ENCODE data around the gene KCNQ1OT1. TPM values are rescaled to one million over a fixed set of nuclear protein-coding genes. Genes with fewer than 3 reads are reported as not detected.

KCNQ1OT1 gene
- total RNA-seq, 1 donor from 2014 or later: 2.3 TPM

DNA sequence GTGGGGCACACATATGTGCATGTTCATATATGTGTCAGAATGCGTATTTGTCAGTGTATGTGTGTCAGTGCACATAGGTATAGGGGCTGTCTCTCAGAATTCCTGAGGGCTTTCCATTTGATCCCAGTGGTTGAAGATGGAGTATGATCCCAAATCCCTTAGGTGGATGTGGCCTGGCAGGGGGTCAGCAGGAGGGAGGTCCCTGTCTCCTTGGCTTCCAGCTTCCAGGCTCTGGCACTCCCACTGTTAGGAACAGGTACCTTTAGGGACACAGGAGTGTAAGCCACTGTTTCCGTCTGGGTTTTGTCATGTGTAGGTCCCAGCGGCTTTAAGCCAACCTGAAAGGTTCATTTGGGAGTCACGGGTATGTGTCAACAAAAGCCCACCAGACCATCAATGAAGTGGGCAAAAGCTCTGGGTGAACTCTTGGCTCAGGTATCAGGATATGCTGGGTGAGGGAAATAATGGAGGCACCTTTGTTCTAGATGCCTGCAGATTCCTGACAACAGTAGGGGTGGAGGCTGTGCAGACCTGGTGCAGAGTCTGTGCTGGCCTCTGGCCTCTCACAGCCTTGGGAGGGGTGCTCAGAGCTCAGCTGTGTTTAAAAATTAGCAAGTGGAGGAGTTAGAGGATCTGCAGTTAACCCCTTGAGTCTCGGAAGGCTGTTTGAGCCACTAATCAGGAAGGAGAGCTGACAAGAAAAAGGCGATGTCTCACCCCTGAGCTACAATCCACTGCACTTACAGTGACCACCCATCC lies 9.0 kb downstream of the KCNQ1OT1 start:
- H3K4me1 ChIP-seq: peaks cover 43% of the 10 kb centered on the region
- no peak overlapping the region for H3K9ac ChIP-seq
- H3K4me2 ChIP-seq: peak overlapping the region; percentile 33
- peaks cover 62% of the 10 kb centered on the region for H3K4me1 Mint-ChIP-seq
- H3K4me3 ChIP-seq: no peak overlapping the region
- H2AFZ ChIP-seq (replicated peaks): no peak overlapping the region
- no peaks in the 10 kb centered on the region for H3K9me3 Mint-ChIP-seq
- peaks cover 7% of the 10 kb centered on the region for H3K27me3 Mint-ChIP-seq (ENCODE audit: insufficient read depth, low read depth)
- peaks cover 4% of the 10 kb centered on the region for H3K79me2 ChIP-seq (ENCODE audit: low read depth)
- no peaks in the 10 kb centered on the region for H3K9me3 ChIP-seq (ENCODE audit: low read depth)
- H4K20me1 ChIP-seq (ENCODE audit: low read depth): peaks cover 92% of the 10 kb centered on the region
- TF ChIP-seq EZH2 (IDR thresholded peaks at IDR 0.05) (no peak), EZH2phosphoT487 (IDR thresholded peaks at IDR 0.05) (no peak)
- TF ChIP-seq, protein P1, sequence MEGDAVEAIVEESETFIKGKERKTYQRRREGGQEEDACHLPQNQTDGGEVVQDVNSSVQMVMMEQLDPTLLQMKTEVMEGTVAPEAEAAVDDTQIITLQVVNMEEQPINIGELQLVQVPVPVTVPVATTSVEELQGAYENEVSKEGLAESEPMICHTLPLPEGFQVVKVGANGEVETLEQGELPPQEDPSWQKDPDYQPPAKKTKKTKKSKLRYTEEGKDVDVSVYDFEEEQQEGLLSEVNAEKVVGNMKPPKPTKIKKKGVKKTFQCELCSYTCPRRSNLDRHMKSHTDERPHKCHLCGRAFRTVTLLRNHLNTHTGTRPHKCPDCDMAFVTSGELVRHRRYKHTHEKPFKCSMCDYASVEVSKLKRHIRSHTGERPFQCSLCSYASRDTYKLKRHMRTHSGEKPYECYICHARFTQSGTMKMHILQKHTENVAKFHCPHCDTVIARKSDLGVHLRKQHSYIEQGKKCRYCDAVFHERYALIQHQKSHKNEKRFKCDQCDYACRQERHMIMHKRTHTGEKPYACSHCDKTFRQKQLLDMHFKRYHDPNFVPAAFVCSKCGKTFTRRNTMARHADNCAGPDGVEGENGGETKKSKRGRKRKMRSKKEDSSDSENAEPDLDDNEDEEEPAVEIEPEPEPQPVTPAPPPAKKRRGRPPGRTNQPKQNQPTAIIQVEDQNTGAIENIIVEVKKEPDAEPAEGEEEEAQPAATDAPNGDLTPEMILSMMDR (IDR thresholded peaks at IDR 0.05): no peak
- H3K4me3 Mint-ChIP-seq: no peak overlapping the region
- H3K36me3 ChIP-seq: no peaks in the 10 kb centered on the region
- H3K27ac ChIP-seq: no peak overlapping the region
- peaks cover 31% of the 10 kb centered on the region for H3F3A ChIP-seq (ENCODE audit: low read depth)
- H3K27me3 ChIP-seq: no peaks in the 10 kb centered on the region
- H3K27ac Mint-ChIP-seq: peak overlapping the region; percentile 57
- DNase-seq (ENCODE audit: low spot score): no peak
- no peaks in the 10 kb centered on the region for H3K36me3 Mint-ChIP-seq

DNA sequence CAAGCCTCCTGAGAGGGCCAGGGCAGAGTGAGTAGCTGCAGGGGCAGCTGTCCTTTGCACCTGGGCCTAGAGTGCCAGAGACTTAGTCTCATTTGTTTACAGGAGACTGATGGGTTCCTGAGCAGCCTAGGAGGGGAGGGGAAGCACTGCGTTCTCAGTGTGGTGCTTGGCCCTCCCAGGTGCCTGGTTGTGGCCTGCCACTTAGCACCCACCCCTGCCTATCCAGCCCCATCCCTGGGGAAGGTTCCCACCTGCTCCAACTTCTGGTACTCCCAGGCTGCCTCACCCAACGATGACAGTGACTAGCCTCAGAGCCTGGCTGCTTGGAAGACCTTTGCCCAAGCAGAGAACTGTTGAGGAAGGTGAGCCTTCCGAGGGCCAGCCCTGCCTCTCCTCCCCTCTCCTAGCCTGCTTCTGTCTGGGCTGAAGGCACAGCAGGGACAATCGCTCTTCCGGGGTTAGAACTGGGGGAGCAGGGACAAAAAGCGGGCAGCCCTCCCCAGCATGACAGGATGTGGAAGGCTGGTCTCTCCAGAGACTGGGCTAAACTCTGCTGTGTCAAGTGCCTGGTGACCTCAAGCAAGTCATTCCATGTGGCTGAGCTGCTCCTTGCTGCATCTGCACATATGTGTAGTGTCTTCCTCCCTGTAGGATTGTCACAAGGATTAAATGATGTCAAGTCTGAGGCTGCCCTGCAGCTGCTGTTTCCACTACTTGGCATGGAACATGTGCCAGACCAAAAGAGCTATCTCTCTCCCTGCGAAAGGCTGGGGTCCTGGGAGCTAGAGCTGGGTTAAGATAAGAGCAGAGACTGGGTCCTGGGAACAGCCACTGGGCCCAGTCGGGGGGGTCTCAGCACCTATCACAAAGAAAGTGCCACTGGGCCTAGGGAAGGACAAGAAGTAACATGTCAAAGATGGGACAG lies 9.9 kb downstream of the KCNQ1OT1 start:
- Histone ChIP-seq H3K9ac (no peak overlapping the region), H3K9me3 (ENCODE audit: low read depth) (no peaks in the 10 kb centered on the region), H3K27ac (no peak overlapping the region), H3K36me3 (no peaks in the 10 kb centered on the region), H3F3A (ENCODE audit: low read depth) (peaks cover 25% of the 10 kb centered on the region), H3K4me3 (no peak overlapping the region), H3K79me2 (ENCODE audit: low read depth) (peaks cover 3% of the 10 kb centered on the region), H2AFZ (replicated peaks) (no peak overlapping the region), H3K27me3 (no peaks in the 10 kb centered on the region), H3K4me1 (peaks cover 43% of the 10 kb centered on the region), H4K20me1 (ENCODE audit: low read depth) (peaks cover 84% of the 10 kb centered on the region), H3K4me2 (no peak overlapping the region)
- H3K4me3 Mint-ChIP-seq: peak overlapping the region; percentile 76
- TF ChIP-seq, protein P1 (IDR thresholded peaks at IDR 0.05): no peak
- no peak for TF ChIP-seq EZH2phosphoT487 (IDR thresholded peaks at IDR 0.05)
- no peak for TF ChIP-seq EZH2 (IDR thresholded peaks at IDR 0.05)
- H3K36me3 Mint-ChIP-seq: no peaks in the 10 kb centered on the region
- no peak for DNase-seq (ENCODE audit: low spot score)
- H3K9me3 Mint-ChIP-seq: no peaks in the 10 kb centered on the region
- peaks cover 6% of the 10 kb centered on the region for H3K27me3 Mint-ChIP-seq (ENCODE audit: insufficient read depth, low read depth)
- no peak overlapping the region for H3K27ac Mint-ChIP-seq
- peaks cover 60% of the 10 kb centered on the region for H3K4me1 Mint-ChIP-seq

DNA sequence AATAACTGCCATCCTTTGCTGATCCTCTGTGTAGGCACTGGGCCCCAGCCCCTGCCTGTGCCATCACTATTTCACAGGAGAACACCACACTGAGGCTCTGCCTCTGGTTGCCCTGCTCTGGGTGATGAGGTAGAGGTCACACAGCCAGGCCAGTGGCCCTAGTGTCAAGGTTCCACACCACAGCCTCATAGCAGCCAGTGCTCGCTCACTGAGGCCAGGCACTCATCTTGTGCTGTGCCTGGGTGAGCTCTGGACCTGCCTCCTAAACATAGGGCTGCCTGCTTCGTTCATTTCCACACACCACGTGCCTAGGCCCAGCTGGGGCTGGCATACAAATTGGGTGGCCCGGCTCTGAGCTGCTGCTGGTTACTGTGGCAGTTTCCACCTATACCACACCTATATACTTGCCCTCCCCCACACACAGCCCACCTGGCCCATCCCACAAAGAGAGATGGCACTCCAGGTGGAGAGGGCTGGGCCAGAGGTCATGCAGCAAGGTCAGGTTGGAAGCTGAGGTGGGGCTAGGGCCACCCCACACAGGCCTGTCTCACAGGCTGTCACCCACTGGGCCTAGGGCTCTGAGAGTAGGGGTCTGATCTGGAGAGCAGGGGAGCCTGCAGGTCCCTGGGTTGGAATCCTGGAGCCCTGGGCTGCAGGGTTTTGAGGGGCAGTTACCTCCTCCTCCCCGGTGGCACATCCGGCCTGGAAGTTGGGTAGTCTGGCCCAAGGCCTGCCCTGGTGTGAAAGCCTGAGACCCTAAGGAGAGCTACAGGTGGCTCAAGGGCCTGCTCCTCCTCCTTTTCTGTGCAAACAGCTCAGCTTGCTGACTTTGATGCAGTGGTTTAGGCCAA lies 11.2 kb downstream of the KCNQ1OT1 start:
- H3K27me3 ChIP-seq: no peaks in the 10 kb centered on the region
- H3K9me3 Mint-ChIP-seq: no peaks in the 10 kb centered on the region
- TF ChIP-seq, protein P1 (IDR thresholded peaks at IDR 0.05): no peak
- TF ChIP-seq EZH2phosphoT487 (IDR thresholded peaks at IDR 0.05) (no peak), EZH2 (IDR thresholded peaks at IDR 0.05) (no peak)
- peaks cover 32% of the 10 kb centered on the region for H3K4me1 ChIP-seq
- no peak for DNase-seq (ENCODE audit: low spot score)
- peaks cover 71% of the 10 kb centered on the region for H4K20me1 ChIP-seq (ENCODE audit: low read depth)
- H2AFZ ChIP-seq (replicated peaks): no peak overlapping the region
- peaks cover 3% of the 10 kb centered on the region for H3K79me2 ChIP-seq (ENCODE audit: low read depth)
- H3K9ac ChIP-seq: no peak overlapping the region
- peak overlapping the region; percentile 25 for H3K27ac Mint-ChIP-seq
- H3F3A ChIP-seq (ENCODE audit: low read depth): peaks cover 12% of the 10 kb centered on the region
- no peaks in the 10 kb centered on the region for H3K36me3 ChIP-seq
- no peak overlapping the region for H3K4me3 Mint-ChIP-seq
- no peak overlapping the region for H3K27ac ChIP-seq
- H3K4me2 ChIP-seq: no peak overlapping the region
- peaks cover 52% of the 10 kb centered on the region for H3K4me1 Mint-ChIP-seq
- no peaks in the 10 kb centered on the region for H3K9me3 ChIP-seq (ENCODE audit: low read depth)
- H3K27me3 Mint-ChIP-seq (ENCODE audit: insufficient read depth, low read depth): peaks cover 7% of the 10 kb centered on the region
- H3K36me3 Mint-ChIP-seq: no peaks in the 10 kb centered on the region
- H3K4me3 ChIP-seq: no peak overlapping the region
